D721Med (cell line): ENCODE data around the gene DRC3.

Experiments used
- DNase-seq: peaks from one replicate; pipeline ENCODE4 v3.0.0; 2011; ENCODE audit warnings: low spot score; ENCODE audit not compliant: insufficient read length
- FAIRE-seq: peaks from 2 replicates; lab custom pipeline; 2011; peaks lifted over from hg19 to GRCh38; lab: Jason Lieb, UNC
- TF ChIP-seq, protein P1 (sequence below): IDR thresholded peaks from 2 replicates; pipeline ENCODE4 v1.5.1; 2012; ENCODE audit warnings: mild to moderate bottlenecking, control low read depth; ENCODE audit not compliant: insufficient read depth; ENCODE audit errors: missing control alignments

Gene DRC3

DNA sequence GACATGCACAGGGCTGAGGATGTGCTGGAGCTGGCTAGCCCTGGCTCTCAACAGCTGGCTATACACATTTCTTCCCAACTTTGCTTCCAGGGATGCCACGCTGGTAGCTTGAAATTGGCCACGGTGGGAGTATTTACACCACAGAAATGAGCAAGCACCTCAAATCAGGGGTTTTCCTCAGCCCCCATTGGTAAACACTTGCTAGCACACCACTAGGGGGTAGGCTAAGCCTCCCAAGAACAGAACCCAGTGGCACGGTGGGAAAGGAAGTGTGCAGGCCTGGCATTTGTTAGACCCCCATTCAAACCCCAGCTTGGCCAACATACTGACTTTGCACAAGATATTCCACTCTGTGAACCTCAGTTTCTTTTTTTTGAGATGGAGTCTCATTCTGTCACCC lies 12.9 kb downstream of the DRC3 start:
- DNase-seq (no peak), FAIRE-seq (no peak)
- TF ChIP-seq, protein P1, sequence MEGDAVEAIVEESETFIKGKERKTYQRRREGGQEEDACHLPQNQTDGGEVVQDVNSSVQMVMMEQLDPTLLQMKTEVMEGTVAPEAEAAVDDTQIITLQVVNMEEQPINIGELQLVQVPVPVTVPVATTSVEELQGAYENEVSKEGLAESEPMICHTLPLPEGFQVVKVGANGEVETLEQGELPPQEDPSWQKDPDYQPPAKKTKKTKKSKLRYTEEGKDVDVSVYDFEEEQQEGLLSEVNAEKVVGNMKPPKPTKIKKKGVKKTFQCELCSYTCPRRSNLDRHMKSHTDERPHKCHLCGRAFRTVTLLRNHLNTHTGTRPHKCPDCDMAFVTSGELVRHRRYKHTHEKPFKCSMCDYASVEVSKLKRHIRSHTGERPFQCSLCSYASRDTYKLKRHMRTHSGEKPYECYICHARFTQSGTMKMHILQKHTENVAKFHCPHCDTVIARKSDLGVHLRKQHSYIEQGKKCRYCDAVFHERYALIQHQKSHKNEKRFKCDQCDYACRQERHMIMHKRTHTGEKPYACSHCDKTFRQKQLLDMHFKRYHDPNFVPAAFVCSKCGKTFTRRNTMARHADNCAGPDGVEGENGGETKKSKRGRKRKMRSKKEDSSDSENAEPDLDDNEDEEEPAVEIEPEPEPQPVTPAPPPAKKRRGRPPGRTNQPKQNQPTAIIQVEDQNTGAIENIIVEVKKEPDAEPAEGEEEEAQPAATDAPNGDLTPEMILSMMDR, result peak; percentile 27

DNA sequence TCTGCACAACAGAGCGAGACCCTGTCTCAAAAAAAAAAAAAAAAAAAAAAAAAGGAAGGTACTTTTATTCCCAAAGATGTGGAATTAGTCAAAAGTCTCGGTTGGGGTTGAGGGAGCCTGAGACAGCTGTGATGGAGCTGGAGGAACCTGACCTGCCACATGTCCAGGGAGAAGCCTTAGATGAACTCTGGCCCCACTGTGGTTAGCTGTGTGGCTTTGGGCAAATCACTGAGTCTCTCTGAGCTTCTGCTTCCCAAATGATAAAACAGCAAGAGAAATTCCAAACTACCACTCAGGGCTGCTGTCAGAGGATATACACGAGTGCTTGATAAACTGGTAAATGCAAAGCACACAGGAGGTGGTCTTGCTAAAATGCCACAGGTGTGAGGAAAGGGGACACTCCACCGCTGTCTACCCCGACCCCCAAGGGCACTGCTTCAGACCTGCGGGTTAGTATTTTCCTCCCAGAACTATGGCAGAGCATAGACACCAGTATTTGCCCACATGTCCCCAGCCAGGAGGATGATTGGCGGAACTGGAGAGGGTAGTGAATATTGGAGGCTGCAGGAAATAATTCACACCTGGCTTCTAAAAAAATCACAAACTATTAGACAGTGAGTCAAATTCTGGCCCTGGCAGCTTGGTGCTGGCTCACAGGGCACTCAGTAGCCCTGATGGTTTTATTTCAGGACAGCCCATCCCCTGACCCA lies 14.7 kb downstream of the DRC3 start:
- DNase-seq (no peak), FAIRE-seq (no peak)
- TF ChIP-seq, protein P1, result no peak

DNA sequence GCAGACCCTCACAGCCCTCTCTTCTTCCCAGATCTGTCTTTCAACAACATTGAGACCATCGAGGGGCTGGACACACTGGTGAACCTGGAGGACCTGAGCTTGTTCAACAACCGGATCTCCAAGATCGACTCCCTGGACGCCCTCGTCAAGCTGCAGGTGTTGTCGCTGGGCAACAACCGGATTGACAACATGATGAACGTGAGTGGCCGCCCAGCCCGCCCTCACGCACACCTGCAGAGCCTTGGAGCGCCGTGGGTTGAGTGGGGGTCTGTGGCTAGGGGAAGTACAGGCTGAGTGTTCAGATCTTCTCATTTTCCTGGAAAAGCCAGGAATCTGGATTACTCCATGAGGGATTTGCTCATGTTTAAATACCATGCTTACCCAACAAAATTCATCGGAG lies 15.2 kb downstream of the DRC3 start:
- FAIRE-seq, result no peak

DNA sequence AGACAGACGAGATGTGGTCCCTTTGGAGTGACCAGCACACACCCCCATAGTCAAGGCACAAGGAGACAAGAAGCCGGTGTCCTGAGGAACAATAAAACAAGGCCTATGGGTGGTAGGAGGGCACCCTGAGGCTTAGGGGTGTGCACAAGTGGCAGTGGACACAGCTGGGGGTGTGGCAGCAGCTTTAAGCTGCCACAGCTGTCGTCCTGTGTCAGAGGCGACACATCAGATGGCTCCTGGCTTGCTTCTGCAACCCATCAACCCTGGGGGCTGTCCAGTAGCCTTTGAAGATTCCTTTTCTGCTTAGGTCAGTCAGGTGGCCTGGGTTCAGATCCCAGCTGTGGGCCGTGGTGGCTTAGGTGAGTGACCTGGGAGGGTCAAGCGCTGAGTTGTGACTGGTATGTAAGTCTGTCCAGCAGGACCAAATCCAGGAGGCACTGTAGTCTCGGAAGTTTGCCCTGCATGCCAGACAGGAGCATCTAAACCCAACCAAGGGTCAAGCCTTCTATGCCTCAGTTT lies 15.8 kb downstream of the DRC3 start:
- TF ChIP-seq, protein P1, result no peak
- no peak for FAIRE-seq
- no peak for DNase-seq

More for the DNA sequence above, 15.2 kb downstream of the DRC3 start:
- no peak for DNase-seq
- TF ChIP-seq, protein P1, result no peak

GRCh38 chr17:17989081-17989480 lies 16.4 kb downstream of the DRC3 start:
- no peak for FAIRE-seq
- TF ChIP-seq, protein P1, result no peak

DNA sequence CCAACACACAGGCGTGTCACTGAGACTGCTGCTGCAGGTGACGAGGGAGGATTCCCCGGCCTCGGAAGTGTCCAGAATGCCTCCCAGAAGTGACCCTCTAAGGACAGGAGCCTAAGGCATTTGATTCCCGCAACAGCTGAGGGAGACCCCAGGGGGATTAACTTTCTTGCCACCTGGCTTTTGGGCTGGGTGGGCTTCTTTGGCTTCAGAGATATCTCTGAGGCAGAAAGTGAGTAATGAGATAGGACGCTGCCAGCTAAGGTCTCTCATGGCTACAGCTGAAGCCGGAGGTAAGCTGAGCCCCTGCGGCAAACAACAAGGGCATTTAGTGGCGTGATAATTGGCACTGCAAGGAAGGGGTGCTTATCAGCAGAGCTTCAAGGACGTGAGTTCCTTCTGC lies 17.0 kb downstream of the DRC3 start:
- DNase-seq (no peak), FAIRE-seq (no peak)
- TF ChIP-seq, protein P1, result no peak

More at GRCh38 chr17:17989081-17989480, 16.4 kb downstream of the DRC3 start:
- no peak for DNase-seq

GRCh38 chr17:17990282-17990681 lies 17.6 kb downstream of the DRC3 start:
- no peak for FAIRE-seq
- DNase-seq, result no peak
- TF ChIP-seq, protein P1, result no peak
